Cerebellar cortex (tissue), 1 donor: ENCODE results near the gene HOXA6.

ENCODE experiments used
- DNase-seq: peaks from one replicate; pipeline ENCODE4 v3.0.0-alpha.2; 2015; ENCODE audit warnings: low spot score

HOXA6 gene

GRCh38 chr7:27149842-27150567 is 2.4 kb upstream of the HOXA6 start:
- DNase-seq: no peak

DNA sequence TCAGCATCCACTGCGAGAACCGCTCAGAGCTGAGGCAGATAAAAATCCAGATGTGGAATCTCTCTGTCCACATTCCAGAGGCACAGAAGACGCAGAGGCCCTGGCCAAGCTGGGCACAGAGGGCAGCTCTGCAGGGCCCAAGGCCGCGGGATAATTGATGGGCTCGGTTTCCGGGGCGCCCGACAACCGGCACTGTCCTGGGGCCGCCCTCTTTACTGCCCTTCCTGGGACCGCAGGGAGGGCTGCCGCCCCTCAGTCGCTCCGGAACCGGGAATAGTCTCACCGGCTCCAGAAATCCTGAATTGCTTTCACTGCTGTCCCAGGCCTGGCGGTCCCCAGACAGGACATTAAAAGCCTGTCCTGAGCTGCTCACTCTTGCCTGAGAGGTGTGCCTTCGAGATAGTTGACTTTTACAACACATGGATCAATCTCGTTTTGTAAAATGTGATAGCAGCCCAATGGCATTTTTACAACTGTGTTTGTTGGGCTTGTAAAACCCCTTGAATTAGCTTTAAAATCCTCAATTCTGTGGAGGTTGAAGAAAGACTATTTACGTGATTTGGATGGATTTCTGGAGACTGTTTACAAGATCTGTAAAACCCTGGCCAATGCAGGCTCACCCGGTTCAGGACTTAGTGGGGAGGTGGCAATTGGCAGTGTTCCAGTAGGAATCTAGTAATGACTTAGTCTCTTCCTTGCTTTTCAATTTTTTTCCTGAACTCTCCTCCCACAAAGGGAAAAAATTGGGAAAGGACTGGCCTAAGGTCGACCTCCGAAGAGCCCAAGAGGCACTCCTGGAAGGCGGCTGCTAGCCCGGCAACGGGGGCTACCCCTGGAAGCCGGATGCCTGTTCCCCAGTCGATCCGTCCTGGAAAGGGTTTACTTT is 1.4 kb upstream of the HOXA6 start:
- DNase-seq: no peak

- DNase-seq: no peak
Observed at GRCh38 chr7:27148031-27148755, 619 bp upstream of the HOXA6 start.

DNA sequence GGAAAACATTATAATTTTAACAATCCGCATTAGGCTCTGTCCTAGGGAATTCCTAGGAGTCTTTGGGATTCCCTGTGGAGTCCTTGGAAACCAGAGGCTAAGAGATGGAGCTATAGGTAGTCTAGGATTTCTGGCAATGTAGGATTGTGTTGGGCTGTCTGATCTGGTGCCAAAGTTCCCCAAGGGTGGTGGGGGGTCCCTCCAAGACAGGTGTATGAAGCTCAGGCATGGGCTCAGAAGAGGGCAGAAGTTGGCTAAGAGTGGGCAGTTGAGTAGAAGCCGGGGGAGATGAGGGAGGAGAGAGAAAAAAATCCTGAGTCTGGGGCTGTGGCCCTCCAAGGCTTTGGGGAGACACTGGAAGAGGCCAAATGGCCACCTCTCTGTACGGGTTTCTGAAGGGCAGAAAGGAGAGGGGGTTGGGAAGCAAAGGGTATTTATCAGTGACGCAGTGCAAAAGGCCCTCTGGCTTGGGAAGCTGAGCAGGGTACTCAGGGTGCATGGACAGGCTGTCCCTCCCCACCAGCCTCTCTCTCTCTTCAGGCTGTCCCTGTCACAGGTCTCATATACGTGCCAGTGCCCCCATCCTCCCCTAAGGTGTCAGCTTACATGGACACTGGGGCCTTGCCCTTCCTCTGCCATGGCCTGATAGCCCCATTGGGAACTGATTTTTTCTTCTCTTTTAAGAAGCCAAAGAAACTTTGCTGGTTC is 929 bp downstream of the HOXA6 start:
- no peak for DNase-seq

- DNase-seq: no peak
Observed at GRCh38 chr7:27145914-27146412, 1.6 kb downstream of the HOXA6 start.

DNA sequence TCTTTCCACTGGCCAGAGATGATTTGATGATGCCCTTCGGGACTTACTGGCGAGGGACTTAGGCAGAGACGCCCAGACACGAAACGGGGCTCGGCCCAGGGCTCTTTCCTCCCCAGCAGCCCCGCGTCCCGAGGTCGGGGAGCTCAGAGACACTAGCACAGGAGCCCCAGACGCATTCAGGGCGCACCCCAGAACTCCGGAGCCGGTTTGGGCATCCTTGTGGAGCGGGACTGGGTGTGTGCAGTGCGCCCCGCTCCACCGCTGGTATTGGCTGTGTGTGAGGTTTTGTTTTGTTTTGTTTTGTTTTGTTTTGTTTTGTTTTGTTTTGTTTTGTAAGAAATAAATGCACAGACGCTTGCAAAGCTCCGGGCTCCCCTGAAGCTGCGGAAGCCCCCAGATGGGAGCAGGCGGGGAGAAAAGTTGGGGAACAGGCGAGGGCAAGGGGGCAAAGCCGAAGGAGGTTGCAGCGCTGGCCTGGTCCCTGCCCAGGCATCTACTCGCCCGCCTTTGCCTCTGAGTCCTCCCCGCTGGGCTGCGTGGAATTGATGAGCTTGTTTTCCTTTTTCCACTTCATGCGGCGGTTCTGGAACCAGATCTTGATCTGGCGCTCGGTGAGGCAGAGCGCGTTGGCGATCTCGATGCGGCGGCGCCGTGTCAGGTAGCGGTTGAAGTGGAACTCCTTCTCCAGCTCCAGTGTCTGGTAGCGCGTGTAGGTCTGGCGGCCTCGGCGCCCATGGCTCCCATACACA is 2.2 kb downstream of the HOXA6 start:
- DNase-seq: no peak

DNA sequence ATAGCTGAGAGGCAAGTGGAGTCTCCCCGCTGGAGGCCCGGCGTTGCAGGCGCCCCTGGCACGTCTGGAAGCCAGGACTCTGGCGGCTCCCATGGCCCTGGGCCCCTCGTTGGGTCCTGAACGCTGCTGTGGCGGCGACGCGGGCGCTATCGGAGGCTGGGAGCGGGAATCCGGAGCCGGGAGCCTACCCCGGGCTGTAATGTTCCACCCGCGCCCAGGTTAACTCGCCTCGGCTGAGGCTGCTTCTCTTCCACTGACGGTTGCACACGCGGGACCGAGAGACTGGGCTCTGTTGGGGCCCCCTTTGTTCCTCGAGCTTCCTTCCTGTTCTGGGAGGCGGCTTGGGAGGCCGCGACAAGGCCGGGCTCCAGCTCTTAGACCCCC is 2.8 kb downstream of the HOXA6 start:
- DNase-seq: no peak

GRCh38 chr7:27143950-27144780 is 3.4 kb downstream of the HOXA6 start:
- DNase-seq: no peak

DNA sequence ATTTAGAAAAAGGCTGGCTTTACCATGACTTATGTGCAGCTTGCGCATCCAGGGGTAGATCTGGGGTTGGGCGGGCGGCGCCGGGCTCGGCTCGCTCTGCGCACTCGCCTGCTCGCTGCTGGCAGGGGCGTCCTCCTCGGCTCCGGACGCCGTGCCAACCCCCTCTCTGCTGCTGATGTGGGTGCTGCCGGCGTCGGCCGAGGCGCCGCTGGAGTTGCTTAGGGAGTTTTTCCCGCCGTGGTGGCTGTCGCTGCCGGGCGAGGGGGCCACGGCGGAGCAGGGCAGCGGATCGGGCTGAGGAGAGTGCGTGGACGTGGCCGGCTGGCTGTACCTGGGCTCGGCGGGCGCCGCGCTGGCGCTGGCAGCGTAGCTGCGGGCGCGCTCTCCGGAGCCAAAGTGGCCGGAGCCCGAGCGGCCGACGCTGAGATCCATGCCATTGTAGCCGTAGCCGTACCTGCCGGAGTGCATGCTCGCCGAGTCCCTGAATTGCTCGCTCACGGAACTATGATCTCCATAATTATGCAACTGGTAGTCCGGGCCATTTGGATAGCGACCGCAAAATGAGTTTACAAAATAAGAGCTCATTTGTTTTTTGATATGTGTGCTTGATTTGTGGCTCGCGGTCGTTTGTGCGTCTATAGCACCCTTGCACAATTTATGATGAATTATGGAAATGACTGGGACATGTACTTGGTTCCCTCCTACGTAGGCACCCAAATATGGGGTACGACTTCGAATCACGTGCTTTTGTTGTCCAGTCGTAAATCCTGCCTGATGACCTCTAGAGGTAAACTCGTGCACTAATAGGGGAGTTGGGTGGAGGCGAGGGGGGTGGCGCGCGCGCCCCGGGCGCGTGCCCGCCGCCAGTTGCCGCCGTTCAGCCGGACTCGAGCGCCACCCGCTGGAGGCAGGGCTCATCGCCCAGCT is 4.3 kb downstream of the HOXA6 start, which contains the start of gene HOXA5:
TSS of gene HOXA5 (minus strand) at position 659 of the 927 bp plus-strand sequence. CDS start at position 585, 74 bp downstream.
- no peak for DNase-seq

DNA sequence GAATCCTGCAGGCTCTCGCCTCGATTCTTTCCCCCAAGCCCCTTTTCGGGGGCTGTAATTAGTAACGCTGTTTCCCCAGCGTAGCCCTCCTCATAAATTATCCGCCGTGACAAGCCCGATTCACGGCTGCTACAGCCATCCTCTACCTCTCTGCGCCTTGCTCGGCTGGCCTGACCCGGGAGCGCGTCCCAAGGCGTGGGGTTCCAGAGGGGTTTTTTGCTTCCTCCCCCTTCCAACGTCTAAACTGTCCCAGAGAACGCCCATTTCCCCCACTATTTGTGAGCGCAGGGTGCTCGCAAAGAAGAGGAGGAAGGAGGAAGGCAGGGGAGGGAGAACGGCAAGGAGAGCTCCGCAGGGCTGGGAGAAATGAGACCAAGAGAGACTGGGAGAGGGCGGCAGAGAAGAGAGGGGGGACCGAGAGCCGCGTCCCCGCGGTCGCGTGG is 5.0 kb downstream of the HOXA6 start:
- no peak for DNase-seq

DNA sequence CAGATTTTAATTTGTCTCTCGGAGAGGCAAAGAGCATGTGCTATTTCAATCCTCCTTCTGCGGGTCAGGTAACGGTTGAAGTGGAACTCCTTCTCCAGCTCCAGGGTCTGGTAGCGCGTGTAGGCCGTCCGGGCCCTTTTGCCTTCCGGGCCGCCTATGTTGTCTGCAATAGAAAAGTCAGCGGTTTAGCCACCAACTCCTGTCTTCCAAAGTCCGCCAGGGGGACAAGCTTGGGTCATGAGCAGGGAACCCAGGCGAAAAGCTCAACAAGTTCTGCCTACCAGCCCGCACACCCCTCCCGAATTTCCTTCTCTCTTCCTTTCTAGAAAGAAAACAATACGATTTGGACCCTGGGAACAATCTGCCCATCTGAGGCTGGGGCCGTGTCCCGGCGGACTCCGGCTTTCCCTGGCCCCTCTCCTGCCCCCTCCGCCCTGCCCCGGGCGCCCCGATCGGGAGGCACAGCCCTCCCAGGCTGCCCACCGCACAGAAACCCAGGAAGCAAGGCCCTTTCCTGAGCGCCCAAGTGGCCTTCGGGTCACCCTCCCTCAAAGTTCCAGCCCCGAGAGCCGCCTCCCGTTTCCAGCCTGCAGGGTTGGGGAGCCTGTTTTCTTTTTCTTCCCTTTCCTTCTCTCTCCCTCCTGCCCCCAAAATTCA is 5.5 kb downstream of the HOXA6 start:
- no peak for DNase-seq

- DNase-seq: no peak
Observed at GRCh38 chr7:27141137-27141922, 6.2 kb downstream of the HOXA6 start.

GRCh38 chr7:27140126-27140857 is 7.3 kb downstream of the HOXA6 start:
- no peak for DNase-seq

DNA sequence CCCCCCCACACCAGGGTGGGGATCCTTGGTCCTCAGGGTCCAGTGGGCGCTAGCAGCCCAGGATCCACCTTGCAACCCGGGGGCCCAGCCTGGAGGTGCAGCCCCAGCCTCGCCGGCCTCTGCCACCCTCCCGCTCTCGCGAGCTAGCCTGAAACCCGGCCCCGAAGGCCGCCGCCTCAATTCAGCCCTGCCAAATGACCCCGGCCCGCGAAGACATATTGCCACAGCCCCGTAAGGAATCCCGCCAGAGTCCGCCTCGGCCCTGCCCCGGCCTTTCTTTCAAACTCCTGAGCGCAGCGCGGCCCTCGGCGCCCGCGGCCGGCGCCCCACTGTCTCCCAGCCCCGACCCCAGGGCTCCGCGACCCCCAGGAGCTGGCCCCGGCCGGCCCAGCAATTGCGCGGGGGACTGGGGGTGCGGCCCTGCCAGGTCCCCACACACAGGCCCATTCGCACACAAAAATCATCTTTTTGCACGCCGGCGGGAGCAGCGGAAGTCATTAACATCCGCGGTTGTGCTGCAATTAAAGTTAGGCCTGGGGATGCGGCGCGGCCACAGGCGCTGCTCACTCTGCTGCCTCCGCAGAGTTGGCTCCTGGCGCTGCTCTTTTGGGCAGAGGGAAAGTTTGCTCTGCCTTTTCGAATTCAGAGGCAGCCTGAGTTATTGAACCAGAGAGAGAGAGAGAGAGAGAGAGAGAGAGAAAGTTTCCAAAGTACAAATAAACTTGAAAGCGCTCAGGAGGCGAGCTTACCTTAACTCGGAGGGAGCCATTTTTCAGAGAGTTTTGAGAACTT is 8.0 kb downstream of the HOXA6 start:
- DNase-seq: no peak

DNA sequence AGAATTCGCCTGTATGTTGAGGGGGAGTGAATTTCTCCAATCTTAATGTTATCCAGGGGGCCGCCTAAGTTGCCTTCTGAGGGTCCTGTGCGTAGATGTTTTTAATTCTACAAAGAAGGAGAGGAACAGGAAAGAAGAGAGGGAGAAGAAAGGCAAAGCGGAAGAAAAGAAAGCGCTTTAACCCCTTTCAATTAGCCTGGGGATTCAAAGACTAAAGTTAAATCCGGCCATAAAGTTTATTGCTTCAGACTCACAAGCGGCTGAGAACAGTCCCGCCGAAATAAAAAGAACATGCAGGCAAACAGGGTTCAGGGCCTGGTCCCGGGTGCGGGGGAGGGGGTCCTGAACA is 8.6 kb downstream of the HOXA6 start:
- DNase-seq: no peak

DNA sequence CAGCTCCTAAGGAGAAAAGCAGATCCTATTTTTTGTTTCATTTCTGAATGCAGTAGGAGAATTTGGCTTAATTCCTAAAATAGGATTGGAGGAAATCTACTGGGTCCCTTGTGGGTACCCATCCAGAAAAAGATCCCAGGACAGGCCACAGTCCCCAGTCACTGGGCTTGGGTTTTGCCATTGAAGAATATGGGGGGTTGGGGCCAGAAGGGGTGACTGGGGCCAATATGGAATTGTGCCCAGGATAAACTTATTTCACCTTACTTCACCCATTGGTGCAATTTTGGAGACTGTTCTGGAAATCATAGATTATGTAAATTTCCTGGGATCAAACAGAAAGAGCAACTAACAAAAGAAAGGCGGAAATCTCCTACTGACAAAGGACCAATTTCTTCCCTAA is 9.1 kb downstream of the HOXA6 start:
- no peak for DNase-seq
